WTC11 (cell line): ENCODE data around the gene SPINK7. TPM values are rescaled to one million over a fixed set of nuclear protein-coding genes. Genes with fewer than 3 reads are reported as not detected.
A peak's percentile ranks its signal among the peaks of the same experiment; 100 is the strongest.
"Not testable (repeated sequence)": the region's sequence is repeated elsewhere in the genome, so short reads cannot be mapped to it uniquely, and the experiment has no call there.

ENCODE experiments used
- ATAC-seq: fragments of 200-7000 bp; cut with Tn5 transposase; 2 replicates; pipeline ENCODE4 v1.10.0; 2021; ENCODE audit warnings: mild to moderate bottlenecking, moderate library complexity
- CTCF ChIA-PET: fragments of 300-600 bp; sonication (Branson Sonifier 250); formaldehyde crosslinking; loops from one replicate; lab custom pipeline; 2021; ENCODE audit warnings: antibody characterized with exemption; lab: Charles Lee
- POLR2A ChIA-PET: fragments of 350-600 bp; sonication (Branson Sonifier 250); formaldehyde crosslinking; loops from one replicate; lab custom pipeline; 2021; ENCODE audit warnings: antibody characterized with exemption; lab: Charles Lee
- DNase-seq: peaks from one replicate; pipeline ENCODE4 v3.0.0; 2021; ENCODE audit warnings: low spot score
- H3K27ac Mint-ChIP-seq: 2 replicates; pipeline ENCODE4 v1.8.0; 2021; ENCODE audit warnings: mixed read lengths
- H3K27me3 Mint-ChIP-seq: 2 replicates; pipeline ENCODE4 v1.8.0; 2021; ENCODE audit warnings: low read depth, mild to moderate bottlenecking, moderate library complexity, mixed read lengths
- H3K36me3 Mint-ChIP-seq: 2 replicates; pipeline ENCODE4 v1.8.0; 2021; ENCODE audit warnings: mixed read lengths
- H3K4me1 Mint-ChIP-seq: 2 replicates; pipeline ENCODE4 v1.8.0; 2022; ENCODE audit warnings: mixed read lengths
- H3K4me3 Mint-ChIP-seq: 2 replicates; pipeline ENCODE4 v1.8.0; 2021; ENCODE audit warnings: mild to moderate bottlenecking, moderate library complexity, mixed read lengths
- H3K9me3 Mint-ChIP-seq: 2 replicates; pipeline ENCODE4 v1.8.0; 2021; ENCODE audit warnings: mixed read lengths
- ETV6 ChIP-seq: sonication (generic); formaldehyde crosslinking; IDR thresholded peaks from 2 replicates; pipeline ENCODE4 v1.8.1; 2022; ENCODE audit warnings: mild to moderate bottlenecking, missing genetic modification reagents
- JUN ChIP-seq: sonication (generic); formaldehyde crosslinking; IDR thresholded peaks from 2 replicates; pipeline ENCODE4 v1.8.0; 2023; ENCODE audit warnings: mild to moderate bottlenecking, missing genetic modification reagents
- TCF7 ChIP-seq: sonication (generic); formaldehyde crosslinking; IDR thresholded peaks from 2 replicates; pipeline ENCODE4 v1.8.0; 2022; ENCODE audit warnings: mild to moderate bottlenecking, low read depth, missing genetic modification reagents, moderate library complexity
- ZNF219 ChIP-seq: sonication (generic); formaldehyde crosslinking; IDR thresholded peaks from 2 replicates; pipeline ENCODE4 v1.8.0; 2023; ENCODE audit warnings: missing genetic modification reagents, mild to moderate bottlenecking, borderline replicate concordance
- ZNF317 ChIP-seq: sonication (generic); formaldehyde crosslinking; IDR thresholded peaks from 2 replicates; pipeline ENCODE4 v1.8.1; 2023; ENCODE audit warnings: low read depth, mild to moderate bottlenecking, moderate library complexity, missing genetic modification reagents, borderline replicate concordance
- ZNF396 ChIP-seq: fragments of 250-450 bp; sonication (Bioruptor Pico); IDR thresholded peaks from 2 replicates; pipeline ENCODE4 v1.8.0; 2021; ENCODE audit warnings: mild to moderate bottlenecking, moderate library complexity, borderline replicate concordance
- total RNA-seq: library from RNA; stranded (reverse); gene quantifications from 3 replicates; pipeline ENCODE4 v1.2.3, GENCODE V29; 2021
- TF ChIP-seq, protein P1 (sequence below): sonication (generic); formaldehyde crosslinking; IDR thresholded peaks from 2 replicates; pipeline ENCODE4 v1.8.0; 2023; ENCODE audit warnings: mild to moderate bottlenecking, missing genetic modification reagents
- TF ChIP-seq, protein P2 (sequence below): fragments of 250-450 bp; sonication (Bioruptor Pico); IDR thresholded peaks from 2 replicates; pipeline ENCODE4 v1.9.0; 2021; ENCODE audit warnings: moderate library complexity, mild to moderate bottlenecking, inconsistent platforms, borderline replicate concordance
- TF ChIP-seq, protein P3 (sequence below): fragments of 250-450 bp; sonication (Bioruptor Pico); conservative IDR thresholded peaks from 2 replicates; pipeline ENCODE4 v1.9.0; 2021; ENCODE audit warnings: mild to moderate bottlenecking
- TF ChIP-seq, protein P4 (sequence below): sonication (generic); formaldehyde crosslinking; IDR thresholded peaks from 2 replicates; pipeline ENCODE4 v1.8.0; 2023; ENCODE audit warnings: missing genetic modification reagents, mild to moderate bottlenecking, borderline replicate concordance
- TF ChIP-seq, protein P5 (sequence below): sonication (generic); formaldehyde crosslinking; IDR thresholded peaks from 2 replicates; pipeline ENCODE4 v1.8.1; 2023; ENCODE audit warnings: mild to moderate bottlenecking, missing genetic modification reagents, moderate library complexity

Gene SPINK7
- total RNA-seq, 1 experiment from 2014 or later: not detected

DNA sequence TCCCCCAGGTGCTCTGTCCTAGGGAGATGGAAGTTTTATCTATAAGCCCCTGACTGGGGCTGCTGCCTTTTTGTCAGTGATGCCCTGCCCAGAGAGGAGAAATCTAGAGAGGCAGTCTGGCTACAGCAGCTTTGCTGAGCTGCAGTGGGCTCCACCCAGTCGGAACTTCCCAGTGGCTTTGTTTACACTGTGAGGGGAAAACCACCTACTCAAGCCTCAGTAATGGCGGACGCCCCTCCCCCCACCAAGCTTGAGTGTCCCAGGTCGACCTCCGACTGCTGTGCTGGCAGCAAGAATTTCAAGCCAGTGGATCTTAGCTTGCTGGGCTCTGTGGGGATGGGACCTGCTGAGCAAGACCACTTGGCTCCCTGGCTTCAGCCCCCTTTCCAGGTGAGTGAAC lies 31.3 kb upstream of the SPINK7 start:
- H3K9me3 Mint-ChIP-seq: peaks cover 28% of the 10 kb centered on the region

DNA sequence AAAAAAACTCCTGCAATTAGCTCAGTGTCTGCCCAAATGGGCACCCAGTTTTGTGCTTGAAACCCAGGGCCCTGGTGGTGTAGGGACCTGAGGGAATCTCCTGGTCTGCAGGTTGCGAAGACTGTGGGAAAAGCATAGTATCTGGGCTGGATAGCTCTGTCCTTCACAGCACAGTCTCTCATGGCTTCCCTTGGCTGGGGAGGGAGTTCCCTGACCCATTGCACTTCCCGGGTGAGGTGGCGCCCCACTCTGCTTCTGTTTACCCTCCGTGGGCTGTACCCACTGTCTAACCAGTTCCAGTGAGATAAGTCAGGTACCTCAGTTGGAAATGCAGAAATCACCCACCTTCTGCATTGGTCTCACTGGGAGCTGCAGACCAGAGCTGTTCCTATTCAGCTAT lies 30.9 kb upstream of the SPINK7 start:
- H3K36me3 Mint-ChIP-seq, DNase-seq, ATAC-seq, POLR2A ChIA-PET, H3K27me3 Mint-ChIP-seq, H3K27ac Mint-ChIP-seq: not testable (repeated sequence)
- Mint-ChIP-seq H3K9me3 (peaks cover 28% of the 10 kb centered on the region), H3K4me3 (peak overlapping the region; percentile 29; the same call in 1 of the 2 replicates), H3K4me1 (peaks cover 23% of the 10 kb centered on the region)
- CTCF ChIA-PET: interaction anchor here (1.3 to 1.4 kb wide), 2 partner anchors 10 to 117 kb away, joined by 3 to 6 read pairs; no protein-coding TSS in a partner anchor

More for the DNA sequence above, 31.3 kb upstream of the SPINK7 start:
- H3K36me3 Mint-ChIP-seq, H3K27me3 Mint-ChIP-seq, POLR2A ChIA-PET, ATAC-seq: not testable (repeated sequence)
- DNase-seq: peak; percentile 62
- Mint-ChIP-seq H3K27ac (peak overlapping the region; percentile 49), H3K4me1 (peaks cover 23% of the 10 kb centered on the region), H3K4me3 (peak overlapping the region; percentile 7; the same call in 1 of the 2 replicates)
- TF ChIP-seq, protein P1, sequence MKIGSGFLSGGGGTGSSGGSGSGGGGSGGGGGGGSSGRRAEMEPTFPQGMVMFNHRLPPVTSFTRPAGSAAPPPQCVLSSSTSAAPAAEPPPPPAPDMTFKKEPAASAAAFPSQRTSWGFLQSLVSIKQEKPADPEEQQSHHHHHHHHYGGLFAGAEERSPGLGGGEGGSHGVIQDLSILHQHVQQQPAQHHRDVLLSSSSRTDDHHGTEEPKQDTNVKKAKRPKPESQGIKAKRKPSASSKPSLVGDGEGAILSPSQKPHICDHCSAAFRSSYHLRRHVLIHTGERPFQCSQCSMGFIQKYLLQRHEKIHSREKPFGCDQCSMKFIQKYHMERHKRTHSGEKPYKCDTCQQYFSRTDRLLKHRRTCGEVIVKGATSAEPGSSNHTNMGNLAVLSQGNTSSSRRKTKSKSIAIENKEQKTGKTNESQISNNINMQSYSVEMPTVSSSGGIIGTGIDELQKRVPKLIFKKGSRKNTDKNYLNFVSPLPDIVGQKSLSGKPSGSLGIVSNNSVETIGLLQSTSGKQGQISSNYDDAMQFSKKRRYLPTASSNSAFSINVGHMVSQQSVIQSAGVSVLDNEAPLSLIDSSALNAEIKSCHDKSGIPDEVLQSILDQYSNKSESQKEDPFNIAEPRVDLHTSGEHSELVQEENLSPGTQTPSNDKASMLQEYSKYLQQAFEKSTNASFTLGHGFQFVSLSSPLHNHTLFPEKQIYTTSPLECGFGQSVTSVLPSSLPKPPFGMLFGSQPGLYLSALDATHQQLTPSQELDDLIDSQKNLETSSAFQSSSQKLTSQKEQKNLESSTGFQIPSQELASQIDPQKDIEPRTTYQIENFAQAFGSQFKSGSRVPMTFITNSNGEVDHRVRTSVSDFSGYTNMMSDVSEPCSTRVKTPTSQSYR (CRISPR knock-in tag): peak; percentile 78; the same call in 1 of the 2 replicates
- CTCF ChIA-PET: interaction anchor here (1.3 to 1.4 kb wide), 2 partner anchors 10 to 118 kb away, joined by 3 to 6 read pairs; no protein-coding TSS in a partner anchor

DNA sequence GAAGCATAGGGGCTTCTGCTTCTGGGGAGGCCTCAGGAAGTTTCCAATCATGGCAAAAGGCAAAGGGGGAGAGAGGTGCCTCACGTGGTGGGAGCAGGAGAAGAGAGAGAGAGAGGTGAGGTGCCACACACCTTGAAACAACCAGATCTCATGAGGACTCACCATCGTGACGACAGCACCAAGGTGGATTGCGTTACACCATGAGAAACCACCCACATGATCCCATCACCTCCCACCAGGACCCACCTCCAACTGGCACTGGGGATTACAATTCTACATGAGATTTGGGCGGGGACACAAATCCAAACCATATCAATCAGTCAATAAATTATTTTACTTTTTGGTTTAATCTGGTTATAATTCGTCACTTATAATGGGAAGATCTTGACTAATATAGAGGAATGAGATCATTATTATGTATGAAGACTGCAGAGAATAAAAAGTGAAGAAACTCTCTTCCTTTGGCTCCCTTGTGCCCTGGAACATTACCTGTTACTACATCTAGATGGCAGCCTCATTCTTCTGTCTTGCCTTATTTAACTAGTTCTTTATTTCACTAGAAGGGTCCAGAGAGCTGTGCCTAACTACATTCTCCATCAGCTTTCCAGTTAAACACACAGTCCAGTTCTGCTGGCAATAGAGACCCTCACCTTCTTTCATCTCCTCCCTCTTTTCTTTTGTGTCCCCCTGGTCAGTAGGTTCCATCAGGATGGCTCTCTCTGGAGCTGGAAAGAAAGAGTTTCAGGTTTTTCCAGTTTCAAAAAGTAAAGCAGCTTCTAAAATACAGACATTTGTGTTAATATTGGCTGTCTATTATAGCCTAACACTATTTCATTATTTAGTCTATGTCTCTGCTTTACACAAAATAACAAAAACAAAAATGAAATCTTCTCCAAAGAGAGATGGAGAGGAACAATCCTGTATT lies 21.7 kb upstream of the SPINK7 start:
- Mint-ChIP-seq H3K4me3 (peak overlapping the region; percentile 2; the same call in 1 of the 2 replicates), H3K27me3 (no peaks in the 10 kb centered on the region; the same call in 1 of the 2 replicates), H3K4me1 (peaks cover 5% of the 10 kb centered on the region), H3K27ac (no peak overlapping the region), H3K36me3 (no peaks in the 10 kb centered on the region), H3K9me3 (no peaks in the 10 kb centered on the region)
- POLR2A ChIA-PET: interaction anchor here (0.6 kb wide), 1 partner anchor 146 kb away, joined by 4 read pairs; no protein-coding TSS in a partner anchor
- DNase-seq: peak; percentile 14
- CTCF ChIA-PET: interaction anchor here (0.7 to 1.6 kb wide), 10 partner anchors 10 to 440 kb away, joined by 3 to 18 read pairs (median 4); no protein-coding TSS in a partner anchor
- TF ChIP-seq JUN (CRISPR knock-in tag): no peak
- no peak for TF ChIP-seq ZNF396 (CRISPR knock-in tag)
- no peak for TF ChIP-seq ZNF317 (CRISPR knock-in tag)
- TF ChIP-seq ETV6 (CRISPR knock-in tag): no peak
- no peak for TF ChIP-seq TCF7
- TF ChIP-seq, protein P2, sequence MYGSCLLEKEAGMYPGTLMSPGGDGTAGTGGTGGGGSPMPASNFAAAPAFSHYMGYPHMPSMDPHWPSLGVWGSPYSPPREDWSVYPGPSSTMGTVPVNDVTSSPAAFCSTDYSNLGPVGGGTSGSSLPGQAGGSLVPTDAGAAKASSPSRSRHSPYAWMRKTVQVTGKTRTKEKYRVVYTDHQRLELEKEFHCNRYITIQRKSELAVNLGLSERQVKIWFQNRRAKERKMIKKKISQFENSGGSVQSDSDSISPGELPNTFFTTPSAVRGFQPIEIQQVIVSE: no peak
- no peak for TF ChIP-seq ZNF219 (CRISPR knock-in tag)
- TF ChIP-seq, protein P3, sequence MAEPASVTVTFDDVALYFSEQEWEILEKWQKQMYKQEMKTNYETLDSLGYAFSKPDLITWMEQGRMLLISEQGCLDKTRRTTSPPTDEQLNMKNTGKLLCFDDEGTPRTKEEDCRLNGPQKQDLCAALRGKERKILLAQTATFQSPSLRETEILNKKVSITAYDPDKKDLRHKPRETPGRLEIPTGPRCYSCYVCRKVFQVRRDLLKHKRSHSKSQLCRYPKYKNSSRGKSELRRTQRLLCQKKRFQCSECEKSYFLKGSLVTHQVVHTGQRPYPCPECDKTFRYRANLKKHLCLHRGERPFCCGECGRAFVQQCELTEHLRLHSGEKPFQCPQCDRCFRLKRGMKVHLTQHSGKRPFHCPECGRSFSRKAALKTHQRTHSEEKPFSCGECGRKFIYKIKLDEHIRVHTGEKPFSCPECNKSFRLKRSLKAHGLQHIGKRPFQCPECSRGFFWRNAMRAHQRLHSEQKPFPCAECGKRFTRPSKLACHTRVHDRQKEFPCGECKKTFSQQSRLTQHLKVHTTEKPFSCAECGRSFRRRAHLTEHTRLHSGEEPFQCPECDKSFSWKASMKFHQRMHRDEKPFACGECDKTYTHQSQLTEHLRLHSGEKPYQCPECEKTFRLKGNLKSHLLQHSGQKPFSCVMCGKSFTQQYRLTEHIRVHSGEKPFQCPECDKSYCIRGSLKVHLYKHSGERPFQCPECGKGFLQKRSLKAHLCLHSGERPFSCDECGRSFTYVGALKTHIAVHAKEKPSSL (CRISPR knock-in tag): no peak
- TF ChIP-seq, protein P4, sequence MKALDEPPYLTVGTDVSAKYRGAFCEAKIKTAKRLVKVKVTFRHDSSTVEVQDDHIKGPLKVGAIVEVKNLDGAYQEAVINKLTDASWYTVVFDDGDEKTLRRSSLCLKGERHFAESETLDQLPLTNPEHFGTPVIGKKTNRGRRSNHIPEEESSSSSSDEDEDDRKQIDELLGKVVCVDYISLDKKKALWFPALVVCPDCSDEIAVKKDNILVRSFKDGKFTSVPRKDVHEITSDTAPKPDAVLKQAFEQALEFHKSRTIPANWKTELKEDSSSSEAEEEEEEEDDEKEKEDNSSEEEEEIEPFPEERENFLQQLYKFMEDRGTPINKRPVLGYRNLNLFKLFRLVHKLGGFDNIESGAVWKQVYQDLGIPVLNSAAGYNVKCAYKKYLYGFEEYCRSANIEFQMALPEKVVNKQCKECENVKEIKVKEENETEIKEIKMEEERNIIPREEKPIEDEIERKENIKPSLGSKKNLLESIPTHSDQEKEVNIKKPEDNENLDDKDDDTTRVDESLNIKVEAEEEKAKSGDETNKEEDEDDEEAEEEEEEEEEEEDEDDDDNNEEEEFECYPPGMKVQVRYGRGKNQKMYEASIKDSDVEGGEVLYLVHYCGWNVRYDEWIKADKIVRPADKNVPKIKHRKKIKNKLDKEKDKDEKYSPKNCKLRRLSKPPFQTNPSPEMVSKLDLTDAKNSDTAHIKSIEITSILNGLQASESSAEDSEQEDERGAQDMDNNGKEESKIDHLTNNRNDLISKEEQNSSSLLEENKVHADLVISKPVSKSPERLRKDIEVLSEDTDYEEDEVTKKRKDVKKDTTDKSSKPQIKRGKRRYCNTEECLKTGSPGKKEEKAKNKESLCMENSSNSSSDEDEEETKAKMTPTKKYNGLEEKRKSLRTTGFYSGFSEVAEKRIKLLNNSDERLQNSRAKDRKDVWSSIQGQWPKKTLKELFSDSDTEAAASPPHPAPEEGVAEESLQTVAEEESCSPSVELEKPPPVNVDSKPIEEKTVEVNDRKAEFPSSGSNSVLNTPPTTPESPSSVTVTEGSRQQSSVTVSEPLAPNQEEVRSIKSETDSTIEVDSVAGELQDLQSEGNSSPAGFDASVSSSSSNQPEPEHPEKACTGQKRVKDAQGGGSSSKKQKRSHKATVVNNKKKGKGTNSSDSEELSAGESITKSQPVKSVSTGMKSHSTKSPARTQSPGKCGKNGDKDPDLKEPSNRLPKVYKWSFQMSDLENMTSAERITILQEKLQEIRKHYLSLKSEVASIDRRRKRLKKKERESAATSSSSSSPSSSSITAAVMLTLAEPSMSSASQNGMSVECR (CRISPR knock-in tag): no peak
- TF ChIP-seq, protein P5, sequence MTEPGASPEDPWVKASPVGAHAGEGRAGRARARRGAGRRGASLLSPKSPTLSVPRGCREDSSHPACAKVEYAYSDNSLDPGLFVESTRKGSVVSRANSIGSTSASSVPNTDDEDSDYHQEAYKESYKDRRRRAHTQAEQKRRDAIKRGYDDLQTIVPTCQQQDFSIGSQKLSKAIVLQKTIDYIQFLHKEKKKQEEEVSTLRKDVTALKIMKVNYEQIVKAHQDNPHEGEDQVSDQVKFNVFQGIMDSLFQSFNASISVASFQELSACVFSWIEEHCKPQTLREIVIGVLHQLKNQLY (CRISPR knock-in tag): no peak
- ATAC-seq: peak; percentile 95
